SJSA1 (cell line): ENCODE results near the gene COCH. TPM values are rescaled to one million over a fixed set of nuclear protein-coding genes. Genes with fewer than 3 reads are reported as not detected.
"Not testable (repeated sequence)": the region's sequence is repeated elsewhere in the genome, so short reads cannot be mapped to it uniquely, and the experiment has no call there.

Experiments used
- DNase-seq, 2 experiments: peaks; one replicate each; pipeline ENCODE4 v3.0.0-alpha.2; 2015 to 2020; ENCODE audit warnings: low spot score in 2 of 2, low read depth in 1 of 2
- H3K27ac ChIP-seq: fragments of 250-450 bp; sonication (Bioruptor Pico); 2 replicates; pipeline ENCODE4 v1.5.1; 2020; ENCODE audit warnings: mild to moderate bottlenecking, moderate library complexity
- H3K27me3 ChIP-seq: fragments of 250-450 bp; sonication (Bioruptor Pico); replicated peaks from 2 replicates; pipeline ENCODE4 v1.5.1; 2020; ENCODE audit warnings: mild to moderate bottlenecking, moderate library complexity
- H3K36me3 ChIP-seq: fragments of 250-450 bp; sonication (Bioruptor Pico); 2 replicates; pipeline ENCODE4 v1.5.1; 2020; ENCODE audit warnings: mild to moderate bottlenecking
- H3K4me1 ChIP-seq: fragments of 250-450 bp; sonication (Bioruptor Pico); replicated peaks from 2 replicates; pipeline ENCODE4 v1.6.1; 2021; ENCODE audit warnings: mild to moderate bottlenecking
- H3K4me3 ChIP-seq: fragments of 250-450 bp; sonication (Bioruptor Pico); 2 replicates; pipeline ENCODE4 v1.5.1; 2020; ENCODE audit warnings: mild to moderate bottlenecking
- H3K9me3 ChIP-seq: fragments of 250-450 bp; sonication (Bioruptor Pico); replicated peaks from 2 replicates; pipeline ENCODE4 v1.5.1; 2020; ENCODE audit warnings: mild to moderate bottlenecking
- total RNA-seq: library from RNA; depleted of rRNA; stranded (reverse); fragments of >200 nt; shearing (Covaris generic); gene quantifications from 2 replicates; pipeline ENCODE4 v1.2.3, GENCODE V29; 2014; rRNA removed

The COCH gene
- total RNA-seq, 1 experiment from 2014 or later, result 0.63 TPM

DNA sequence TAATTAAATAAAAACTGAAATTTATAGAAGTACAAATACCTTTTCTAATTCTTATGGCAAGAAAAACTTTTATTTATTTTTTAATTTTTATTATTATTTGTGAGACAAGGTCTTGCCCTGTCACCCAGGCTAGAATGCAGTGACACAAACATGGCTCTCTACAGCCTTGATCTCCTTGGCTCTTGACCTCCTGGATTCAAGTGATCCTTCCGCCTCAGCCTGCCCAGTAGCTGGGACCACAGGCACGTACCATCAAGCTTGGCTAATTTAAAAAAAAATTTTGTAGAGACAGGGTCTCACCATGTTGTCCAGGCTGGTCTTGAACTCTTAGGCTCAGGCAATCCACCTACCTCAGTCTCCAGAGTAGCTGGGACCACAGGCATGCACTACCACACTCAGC, 47.4 kb downstream of the COCH start:
- Histone ChIP-seq H3K27ac (no peak overlapping the region), H3K36me3 (peaks cover 12% of the 10 kb centered on the region), H3K4me1 (no peaks in the 10 kb centered on the region), H3K9me3 (no peaks in the 10 kb centered on the region), H3K27me3 (no peaks in the 10 kb centered on the region), H3K4me3 (no peak overlapping the region)
- no peak for DNase-seq

DNA sequence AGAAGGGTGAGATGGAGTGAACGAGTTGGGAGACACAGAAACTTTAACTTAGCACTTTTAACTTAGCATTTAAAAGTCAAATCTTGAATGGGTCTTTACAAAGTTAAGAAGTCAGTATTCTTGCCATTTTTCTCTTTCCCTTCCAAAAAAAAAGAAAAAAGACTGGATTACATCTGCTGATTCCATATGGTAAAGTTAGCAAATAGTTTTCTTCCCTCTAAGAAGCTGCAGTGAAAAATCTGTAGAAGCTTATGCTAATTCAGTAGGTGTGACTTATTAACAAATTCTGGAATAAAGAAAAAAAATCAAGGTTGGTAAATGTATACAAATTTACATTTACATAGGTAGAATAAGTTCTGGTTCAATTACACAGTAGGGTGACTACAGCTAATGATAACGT, 50.9 kb downstream of the COCH start:
- Histone ChIP-seq H3K36me3 (peaks cover 10% of the 10 kb centered on the region), H3K27me3 (no peaks in the 10 kb centered on the region), H3K9me3 (no peaks in the 10 kb centered on the region), H3K27ac (no peak overlapping the region), H3K4me3 (no peak overlapping the region), H3K4me1 (no peaks in the 10 kb centered on the region)
- no peak for DNase-seq

DNA sequence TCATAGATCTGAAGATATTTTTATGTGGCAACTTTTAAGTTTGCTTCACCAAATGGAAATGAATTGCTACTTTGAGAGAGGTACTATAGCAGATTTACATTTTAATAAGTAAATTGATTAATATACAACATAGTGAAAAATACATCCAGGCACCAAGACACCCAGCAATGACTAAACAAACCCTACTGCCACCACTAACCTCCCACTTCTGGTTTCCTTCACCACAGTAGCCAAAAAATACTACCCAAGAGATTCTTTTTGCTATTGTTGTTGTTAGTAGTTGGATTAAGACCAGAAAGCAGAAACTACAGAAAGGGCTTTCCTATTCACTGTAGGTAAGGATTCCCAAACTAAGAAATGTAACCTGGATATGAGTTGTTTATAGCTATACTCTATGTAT, 54.1 kb downstream of the COCH start:
- H3K36me3 ChIP-seq, result peaks cover 6% of the 10 kb centered on the region; the same call in 1 of the 2 replicates
- no peak overlapping the region for H3K27ac ChIP-seq
- no peak for DNase-seq
- no peaks in the 10 kb centered on the region for H3K27me3 ChIP-seq
- H3K4me1 ChIP-seq, result no peaks in the 10 kb centered on the region
- H3K4me3 ChIP-seq, result no peak overlapping the region
- no peaks in the 10 kb centered on the region for H3K9me3 ChIP-seq

DNA sequence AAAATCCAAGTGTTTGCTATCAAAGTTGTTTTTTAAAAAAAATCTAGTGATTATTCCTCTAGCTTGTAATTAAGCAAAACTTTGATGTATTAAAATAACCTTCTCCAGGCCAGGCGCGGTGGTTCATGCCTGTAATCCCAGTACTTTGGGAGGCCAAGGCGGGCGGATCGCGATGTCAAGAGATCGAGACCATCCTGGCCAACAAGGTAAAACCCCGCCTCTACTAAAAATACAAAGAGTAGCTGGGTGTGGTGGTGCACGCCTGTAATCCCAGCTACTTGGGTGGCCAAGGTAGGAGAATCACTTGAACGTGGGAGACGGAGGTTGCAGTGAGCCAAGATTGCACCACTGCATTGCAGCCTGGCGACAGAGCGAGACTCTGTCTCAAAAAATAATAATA, 59.6 kb downstream of the COCH start:
- not testable (repeated sequence) for H3K27ac ChIP-seq, H3K27me3 ChIP-seq, H3K9me3 ChIP-seq, DNase-seq, H3K4me3 ChIP-seq, H3K4me1 ChIP-seq
- peaks cover 33% of the 10 kb centered on the region for H3K36me3 ChIP-seq

DNA sequence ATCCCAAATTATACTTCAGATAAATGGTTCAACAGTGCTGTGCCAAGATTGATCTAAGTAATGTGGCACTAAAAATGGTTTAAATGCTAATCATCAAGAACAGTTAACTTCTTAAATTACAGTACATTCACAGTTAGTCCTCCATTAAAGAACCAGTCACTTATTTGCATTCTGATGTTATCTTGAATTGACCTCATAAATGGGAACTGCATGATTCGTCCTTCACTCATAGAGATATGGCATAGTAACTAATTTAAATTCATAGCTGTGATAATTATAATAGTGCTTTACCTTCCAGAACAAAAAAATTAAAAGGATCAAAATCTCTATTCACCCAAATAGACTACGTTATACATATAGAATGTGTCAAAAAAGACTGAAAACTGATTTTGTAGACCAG, 61.1 kb downstream of the COCH start:
- Histone ChIP-seq H3K4me3 (no peak overlapping the region), H3K4me1 (no peaks in the 10 kb centered on the region), H3K27ac (no peak overlapping the region), H3K36me3 (peaks cover 33% of the 10 kb centered on the region), H3K27me3 (no peaks in the 10 kb centered on the region), H3K9me3 (no peaks in the 10 kb centered on the region)
- DNase-seq, result no peak

DNA sequence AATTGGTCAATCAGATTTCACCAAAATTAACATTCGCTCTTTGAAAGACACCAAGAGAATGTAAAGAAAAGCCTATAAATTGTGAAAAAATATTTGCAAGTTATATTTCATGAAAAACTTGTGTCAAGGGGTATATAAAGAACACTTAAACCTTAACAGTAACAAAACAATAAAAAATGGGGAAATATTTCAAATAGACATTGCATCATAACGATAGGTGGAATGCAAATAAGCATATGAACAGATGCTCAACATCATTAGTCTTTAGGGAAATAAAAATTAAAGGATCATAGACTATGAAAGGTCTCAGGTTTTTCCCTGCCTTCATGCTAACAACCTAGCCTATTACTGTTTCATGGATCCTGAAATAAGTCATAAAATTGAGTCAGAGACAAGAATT, 64.3 kb downstream of the COCH start:
- no peak overlapping the region for H3K4me3 ChIP-seq
- DNase-seq, result no peak
- peaks cover 50% of the 10 kb centered on the region for H3K36me3 ChIP-seq
- H3K27ac ChIP-seq, result no peak overlapping the region
- H3K27me3 ChIP-seq, result no peaks in the 10 kb centered on the region
- H3K9me3 ChIP-seq, result no peaks in the 10 kb centered on the region
- H3K4me1 ChIP-seq, result peaks cover 7% of the 10 kb centered on the region; the same call in 1 of the 2 replicates

Other genes with a start within 250 kb of the COCH start
- gene AP4S1, start 151.1 kb downstream of the COCH start, total RNA-seq, result 1.4 and 9.3 TPM in 2 replicates
- 26.8 and 52.2 TPM in 2 replicates for gene STRN3, start 151.8 kb downstream of the COCH start, total RNA-seq